ENCODE data around the gene LDLRAD4. TPM values are rescaled to one million over a fixed set of nuclear protein-coding genes. Genes with fewer than 3 reads are reported as not detected.

LDLRAD4 gene
- polyA plus RNA-seq, 1 of the 3 experiments (the other 2 are of a cell fraction) = 0.16 TPM

GRCh38 chr18:13389491-13390131 is 171.1 kb downstream of the LDLRAD4 start:
- no peak overlapping the region for H3K4me2 ChIP-seq
- WGBS (ENCODE audit: low lambda C conversion rate) = 44% methylated on average over 6 of the region's 6 CpGs
- TF ChIP-seq ZBTB33 (IDR thresholded peaks at IDR 0.05; ENCODE audit: borderline replicate concordance, low read depth) (no peak), RXRA (IDR thresholded peaks at IDR 0.05; ENCODE audit: borderline replicate concordance, low read depth) (no peak), EZH2phosphoT487 (IDR thresholded peaks at IDR 0.05; ENCODE audit: borderline replicate concordance, low read depth) (no peak), MEF2A (IDR thresholded peaks at IDR 0.05; ENCODE audit: borderline replicate concordance, low read depth) (no peak), MAX (IDR thresholded peaks at IDR 0.05; ENCODE audit: low read depth) (no peak), GABPA (IDR thresholded peaks at IDR 0.05; ENCODE audit: low read depth) (no peak), CHD2 (IDR thresholded peaks at IDR 0.05; ENCODE audit: low read length, partially characterized antibody) (no peak), TEAD4 (IDR thresholded peaks at IDR 0.05; ENCODE audit: borderline replicate concordance, insufficient read depth) (no peak)
- no peak overlapping the region for H3K9ac ChIP-seq
- ChIA-PET POLR2A (no interaction called here), CTCF (no interaction called here)
- no peaks in the 10 kb centered on the region for H3K9me3 ChIP-seq
- H3K4me3 ChIP-seq (ENCODE audit: low read depth in 2 of 2, low read length in 1 of 2) = no peak overlapping the region
- no peaks in the 10 kb centered on the region for H3K9me2 ChIP-seq
- H3F3A ChIP-seq (replicated peaks; ENCODE audit: insufficient read depth) = no peaks in the 10 kb centered on the region
- H3K27me3 ChIP-seq (ENCODE audit: insufficient read depth) = no peaks in the 10 kb centered on the region
- no peaks in the 10 kb centered on the region for H3K79me2 ChIP-seq (ENCODE audit: insufficient read depth)
- H3K36me3 ChIP-seq (replicated peaks in 1 of 2; ENCODE audit: control insufficient read depth in 1 of 2, insufficient read depth in 2 of 2, low read length in 1 of 2) = no peaks in the 10 kb centered on the region
- no peaks in the 10 kb centered on the region for H4K20me1 ChIP-seq (ENCODE audit: insufficient read depth)
- H2AFZ ChIP-seq (ENCODE audit: low read depth) = no peak overlapping the region
- H3K4me1 ChIP-seq (ENCODE audit: control insufficient read depth in 1 of 2, insufficient read depth in 2 of 2, low read depth in 1 of 2, low read length in 1 of 2) = peaks cover 0 to 2% of the 10 kb centered on the region in 2 experiments; a peak in 1 of 4 replicates
- H3K27ac ChIP-seq (ENCODE audit: low read depth in 2 of 2, low read length in 1 of 2) = no peak overlapping the region
- no peak for DNase-seq

- Histone ChIP-seq H3K4me3 (ENCODE audit: low read depth in 2 of 2, low read length in 1 of 2) (no peak overlapping the region), H3K27me3 (ENCODE audit: insufficient read depth) (no peaks in the 10 kb centered on the region), H4K20me1 (ENCODE audit: insufficient read depth) (no peaks in the 10 kb centered on the region), H3K36me3 (replicated peaks in 1 of 2; ENCODE audit: control insufficient read depth in 1 of 2, insufficient read depth in 2 of 2, low read length in 1 of 2) (no peaks in the 10 kb centered on the region), H3F3A (replicated peaks; ENCODE audit: insufficient read depth) (no peaks in the 10 kb centered on the region), H3K27ac (ENCODE audit: low read depth in 2 of 2, low read length in 1 of 2) (no peak overlapping the region), H3K9me3 (no peaks in the 10 kb centered on the region), H3K9ac (no peak overlapping the region), H2AFZ (ENCODE audit: low read depth) (no peak overlapping the region), H3K9me2 (no peaks in the 10 kb centered on the region), H3K79me2 (ENCODE audit: insufficient read depth) (no peaks in the 10 kb centered on the region), H3K4me1 (ENCODE audit: control insufficient read depth in 1 of 2, insufficient read depth in 2 of 2, low read depth in 1 of 2, low read length in 1 of 2) (peaks cover 0 to 4% of the 10 kb centered on the region in 2 experiments; a peak in 1 of 4 replicates), H3K4me2 (no peak overlapping the region)
- TF ChIP-seq ELF1 (IDR thresholded peaks at IDR 0.05) = no peak
- TF ChIP-seq PBX3 (IDR thresholded peaks at IDR 0.05) = no peak
- TF ChIP-seq YY1 (IDR thresholded peaks at IDR 0.05; ENCODE audit: low read depth) = no peak
- no peak for TF ChIP-seq TEAD4 (IDR thresholded peaks at IDR 0.05; ENCODE audit: borderline replicate concordance, insufficient read depth)
- TF ChIP-seq CTCF (IDR thresholded peaks at IDR 0.05) = no peak
- 81% methylated on average over 10 of the region's 12 CpGs for WGBS (ENCODE audit: low lambda C conversion rate)
- CTCF ChIA-PET = no interaction called here
- POLR2A ChIA-PET = no interaction called here
- no peak for DNase-seq
Observed at GRCh38 chr18:13390196-13390595, 171.6 kb downstream of the LDLRAD4 start.

Data from SK-N-SH (cell line).